Psoas muscle (tissue), 8 donors: ENCODE results near the gene FAAP24. TPM values are rescaled to one million over a fixed set of nuclear protein-coding genes. Genes with fewer than 3 reads are reported as not detected.
"Not testable (repeated sequence)": the region's sequence is repeated elsewhere in the genome, so short reads cannot be mapped to it uniquely, and the experiment has no call there.

Experiments used
- ATAC-seq, 4 donors: fragments of 200-7000 bp; cut with Tn5 transposase; one replicate each; pipeline ENCODE4 v1.9.1; 2020; ENCODE audit warnings: moderate library complexity in 3 of 4, mild to moderate bottlenecking in 2 of 4
- DNase-seq, 2 donors: peaks; one replicate each; pipeline ENCODE4 v3.0.0-alpha.2; 2020
- H3K27ac ChIP-seq: fragments of 200-600 bp; one replicate; pipeline ENCODE4 v1.8.0; 2022
- H3K27me3 ChIP-seq, 3 donors: fragments of 200-600 bp in 1 of 3; one replicate each; pipeline versions ENCODE4 v1.6.1 to v1.8.0; 2013 to 2022; ENCODE audit warnings: low read length in 2 of 3, mild to moderate bottlenecking in 2 of 3, moderate library complexity in 1 of 3; ENCODE audit not compliant: insufficient read depth in 3 of 3
- H3K36me3 ChIP-seq, 2 donors: fragments of 200-600 bp in 1 of 2; one replicate each; pipeline versions ENCODE4 v1.6.1 to v1.8.0; 2013 to 2022; ENCODE audit warnings: low read depth in 1 of 2, mild to moderate bottlenecking in 1 of 2, moderate library complexity in 1 of 2; ENCODE audit not compliant: insufficient read depth in 1 of 2
- H3K4me1 ChIP-seq: fragments of 200-600 bp; one replicate; pipeline ENCODE4 v1.8.0; 2022
- H3K4me3 ChIP-seq: fragments of 200-600 bp; one replicate; pipeline ENCODE4 v1.8.0; 2022; ENCODE audit warnings: mild to moderate bottlenecking
- H3K9me3 ChIP-seq: fragments of 200-600 bp; one replicate; pipeline ENCODE4 v1.8.0; 2022
- WGBS, 3 donors: extraction: QIAGEN DNeasy Blood & Tissue Kit; methylation state at CpG; one replicate each; pipeline versions ENCODE4 v1.1.6 to v1.1.7; 2013; 5-methylcytosine and 5-hydroxymethylcytosine counted together
- intact Hi-C, 2 donors: fragments of 100-400 bp; cut with DNase I; formaldehyde crosslinking; loops; one replicate each; pipeline versions ENCODE4 v1.11.0 to v1.14.2; 2022
- polyA plus RNA-seq, 3 donors: library from polyadenylated mRNA; stranded (reverse); fragments of 200-250 nt; gene quantifications; one replicate each; pipeline ENCODE4 v1.2.3, GENCODE V29; 2013
- total RNA-seq, 4 donors: library from RNA; stranded (reverse); fragmentation: NEBNext Ultra II Directional in 2 of 4; extraction: Animal tissue kit (Norgen Biotek cat#: 25700) in 2 of 4; gene quantifications; one replicate each; pipeline versions ENCODE4 v1.2.1 to v1.2.4, GENCODE V29; 2021 to 2023
- TF ChIP-seq, protein P1 (sequence below): fragments of 200-600 bp; IDR thresholded peaks from one replicate; pipeline ENCODE4 v1.8.0; 2022; ENCODE audit warnings: antibody characterized with exemption
- donor health status: healthy with polysubstance abuse.
- donor health status: DM: no; HTN: no; CAD: no; lungs with moderate emphysema.
- donor health status: Bipolar disorder and iron deficiency.
- donor health status: healthy.
- donor health status: DM: yes; HTN: yes; CAD: no.
- donor health status: DM: no; HTN: no; CAD: no.
- donor health status: DM: no; HTN: no; CAD: no.
- donor health status: DM: yes; HTN: yes; CAD: no.

Gene FAAP24
- total and polyA plus RNA-seq, 7 donors, result 0.12 to 2.9 (median 0.41) TPM; not detected in 1

DNA sequence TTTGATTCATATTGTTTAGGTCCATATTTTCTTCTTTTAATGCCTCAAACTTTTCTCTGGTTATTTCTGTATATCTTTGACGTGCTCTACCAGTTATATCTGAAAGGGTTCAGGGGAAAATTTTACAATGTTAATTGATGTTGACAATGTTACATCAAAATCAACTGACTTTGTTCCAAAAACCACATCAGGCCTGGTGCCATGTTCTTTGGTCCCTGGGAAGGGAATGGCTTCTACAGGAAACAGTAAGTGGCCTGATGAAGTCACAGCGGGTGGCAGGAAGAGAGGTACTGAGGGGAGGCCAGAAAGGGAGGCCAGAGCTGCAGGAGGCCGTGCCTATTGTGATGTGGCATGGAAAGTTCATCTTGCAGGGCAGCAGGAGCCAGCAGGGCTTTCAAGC, 38.5 kb upstream of the FAAP24 start:
- H3K9me3 ChIP-seq, result peaks cover 5% of the 10 kb centered on the region
- intact Hi-C loops, result no loop called here
- ATAC-seq, result no peak
- H3K4me3 ChIP-seq, result no peak overlapping the region
- H3K4me1 ChIP-seq, result no peaks in the 10 kb centered on the region
- H3K36me3 ChIP-seq, result peaks cover 0 to 75% of the 10 kb centered on the region in 2 donors
- WGBS, 3 donors, result 98 to 99% (median 98%) methylated on average over 3 of the region's 3 CpGs
- no peak for DNase-seq
- TF ChIP-seq, protein P1, sequence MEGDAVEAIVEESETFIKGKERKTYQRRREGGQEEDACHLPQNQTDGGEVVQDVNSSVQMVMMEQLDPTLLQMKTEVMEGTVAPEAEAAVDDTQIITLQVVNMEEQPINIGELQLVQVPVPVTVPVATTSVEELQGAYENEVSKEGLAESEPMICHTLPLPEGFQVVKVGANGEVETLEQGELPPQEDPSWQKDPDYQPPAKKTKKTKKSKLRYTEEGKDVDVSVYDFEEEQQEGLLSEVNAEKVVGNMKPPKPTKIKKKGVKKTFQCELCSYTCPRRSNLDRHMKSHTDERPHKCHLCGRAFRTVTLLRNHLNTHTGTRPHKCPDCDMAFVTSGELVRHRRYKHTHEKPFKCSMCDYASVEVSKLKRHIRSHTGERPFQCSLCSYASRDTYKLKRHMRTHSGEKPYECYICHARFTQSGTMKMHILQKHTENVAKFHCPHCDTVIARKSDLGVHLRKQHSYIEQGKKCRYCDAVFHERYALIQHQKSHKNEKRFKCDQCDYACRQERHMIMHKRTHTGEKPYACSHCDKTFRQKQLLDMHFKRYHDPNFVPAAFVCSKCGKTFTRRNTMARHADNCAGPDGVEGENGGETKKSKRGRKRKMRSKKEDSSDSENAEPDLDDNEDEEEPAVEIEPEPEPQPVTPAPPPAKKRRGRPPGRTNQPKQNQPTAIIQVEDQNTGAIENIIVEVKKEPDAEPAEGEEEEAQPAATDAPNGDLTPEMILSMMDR, result no peak
- H3K27me3 ChIP-seq, result no peaks in the 10 kb centered on the region
- no peak overlapping the region for H3K27ac ChIP-seq

DNA sequence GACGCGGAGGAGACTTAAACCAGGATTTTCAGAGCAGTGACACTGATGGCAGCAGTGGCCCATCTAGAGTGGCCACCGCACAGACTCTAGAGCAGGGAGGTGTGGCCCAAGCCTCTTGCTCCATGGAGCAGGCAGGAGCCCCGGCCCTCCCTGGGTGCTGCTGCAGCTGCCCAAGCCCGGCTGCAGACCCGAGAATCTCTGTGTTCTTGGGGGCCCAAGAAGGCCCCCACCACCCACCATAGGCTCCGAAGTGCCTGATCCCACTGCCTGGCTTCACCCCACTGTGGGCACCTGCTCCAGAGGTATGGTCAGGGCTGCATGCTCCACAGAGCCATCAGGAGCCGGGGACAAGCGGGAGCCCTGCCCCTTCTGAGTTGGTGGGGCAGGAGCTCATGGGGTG, 36.4 kb upstream of the FAAP24 start:
- no peak for DNase-seq
- no peaks in the 10 kb centered on the region for H3K9me3 ChIP-seq
- TF ChIP-seq, protein P1, result no peak
- ATAC-seq, result no peak
- 86 to 91% (median 89%) methylated on average over 9 of the region's 9 CpGs for WGBS, 3 donors
- no peaks in the 10 kb centered on the region for H3K27me3 ChIP-seq
- no peak overlapping the region for H3K27ac ChIP-seq
- peaks cover 0 to 55% of the 10 kb centered on the region in 2 donors for H3K36me3 ChIP-seq
- intact Hi-C loops, result no loop called here
- H3K4me1 ChIP-seq, result no peaks in the 10 kb centered on the region
- no peak overlapping the region for H3K4me3 ChIP-seq

DNA sequence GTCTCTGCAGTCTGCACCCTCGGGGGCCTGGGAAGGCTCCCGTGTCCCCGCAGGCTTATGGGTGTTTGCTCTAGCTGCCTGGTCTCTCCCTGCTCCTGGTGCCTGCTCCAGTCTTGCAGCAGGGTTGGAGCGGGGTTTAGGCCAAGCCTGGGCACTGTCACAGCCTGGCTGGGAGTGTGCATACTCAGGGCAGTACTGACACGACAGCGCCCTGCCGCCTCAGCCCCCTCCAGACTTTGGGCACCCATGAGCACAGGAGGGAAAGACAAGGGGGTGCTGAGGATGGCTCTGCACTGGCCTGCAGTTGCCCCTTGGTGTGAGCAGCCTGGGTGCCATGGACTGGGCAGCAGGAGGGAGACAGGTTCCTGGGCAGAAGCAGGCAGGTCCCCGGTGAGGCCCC, 36.0 kb upstream of the FAAP24 start:
- intact Hi-C loops, result no loop called here
- H3K36me3 ChIP-seq, result peaks cover 0 to 50% of the 10 kb centered on the region in 2 donors
- ATAC-seq, result no peak
- H3K9me3 ChIP-seq, result no peaks in the 10 kb centered on the region
- no peak overlapping the region for H3K27ac ChIP-seq
- H3K27me3 ChIP-seq, result no peaks in the 10 kb centered on the region
- TF ChIP-seq, protein P1, result no peak
- DNase-seq, result no peak
- 93 to 97% (median 94%) methylated on average over 8 of the region's 8 CpGs for WGBS, 3 donors
- no peak overlapping the region for H3K4me3 ChIP-seq
- H3K4me1 ChIP-seq, result no peaks in the 10 kb centered on the region

DNA sequence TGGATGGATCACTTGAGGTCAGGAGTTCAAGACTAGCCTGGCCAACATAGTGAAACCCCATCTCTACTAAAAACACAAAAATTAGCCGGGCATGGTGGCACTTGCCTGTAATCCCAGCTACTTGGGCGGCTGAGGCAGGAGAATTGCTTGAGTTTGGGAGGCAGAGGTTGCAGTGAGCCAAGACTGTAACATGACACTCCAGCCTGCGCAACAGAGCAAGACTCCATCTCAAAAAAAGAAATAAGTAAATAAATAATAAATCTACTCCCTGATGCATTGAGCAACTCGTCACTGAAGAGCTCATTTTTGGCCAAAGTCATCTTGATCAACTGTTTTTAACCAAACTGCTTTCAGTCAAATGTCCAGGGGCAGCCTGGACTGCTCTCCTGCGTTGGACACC, 30.8 kb upstream of the FAAP24 start:
- intact Hi-C loops, H3K4me3 ChIP-seq: not testable (repeated sequence)
- H3K36me3 ChIP-seq, result peaks cover 0 to 61% of the 10 kb centered on the region in 2 donors

DNA sequence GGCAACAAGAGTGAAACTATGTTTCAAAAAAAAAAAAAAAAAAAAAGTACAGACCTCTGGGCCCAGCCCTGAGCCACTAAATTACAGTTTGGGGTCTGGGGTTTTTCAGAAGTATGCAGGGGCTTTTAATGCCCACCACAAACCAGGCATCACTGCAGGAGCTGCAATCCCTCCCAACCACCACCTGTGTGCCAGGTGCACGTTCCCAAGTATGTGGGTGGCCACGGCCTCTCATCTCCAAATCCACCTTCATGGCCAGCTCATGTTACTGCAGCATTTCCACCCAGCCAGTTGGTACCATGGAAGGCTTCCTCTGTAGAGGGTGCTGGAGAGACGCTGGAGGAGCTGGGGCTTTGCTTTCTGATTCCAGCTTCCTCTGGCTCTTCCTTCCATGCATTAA, 26.8 kb upstream of the FAAP24 start:
- H3K36me3 ChIP-seq, result peaks cover 3 to 67% of the 10 kb centered on the region in 2 donors
- 47 to 67% (median 66%) methylated on average over 3 of the region's 3 CpGs for WGBS, 3 donors
- intact Hi-C loops, result no loop called here
- no peaks in the 10 kb centered on the region for H3K27me3 ChIP-seq
- H3K27ac ChIP-seq, result no peak overlapping the region
- no peak for DNase-seq
- ATAC-seq, result no peak
- no peaks in the 10 kb centered on the region for H3K4me1 ChIP-seq
- TF ChIP-seq, protein P1, result no peak
- no peak overlapping the region for H3K4me3 ChIP-seq
- H3K9me3 ChIP-seq, result no peaks in the 10 kb centered on the region

More for the DNA sequence above, 30.8 kb upstream of the FAAP24 start:
- not testable (repeated sequence) for ATAC-seq, H3K27me3 ChIP-seq, DNase-seq, H3K27ac ChIP-seq, H3K4me1 ChIP-seq, H3K9me3 ChIP-seq
- WGBS, 3 donors, result 87 to 92% (median 89%) methylated on average over 5 of the region's 5 CpGs
